Panc1 (cell line): ENCODE data around the gene GPHN. TPM values are rescaled to one million over a fixed set of nuclear protein-coding genes. Genes with fewer than 3 reads are reported as not detected.

Experiments used
- ATAC-seq: fragments of 200-7000 bp; cut with Tn5 transposase; 2 replicates; pipeline ENCODE4 v1.9.1; 2020; ENCODE audit warnings: mild to moderate bottlenecking, moderate library complexity
- BruUV-seq: library from RNA; stranded (reverse); fragments of 400-500 nt; replicated peaks from 2 replicates; lab custom pipeline; 2021; lab: Mats Ljungman, UMichigan
- CTCF ChIA-PET: fragments of 300-600 bp; sonication (Branson Sonifier 250); formaldehyde crosslinking; loops from one replicate; lab custom pipeline; 2022; ENCODE audit warnings: antibody characterized with exemption; lab: Charles Lee
- POLR2A ChIA-PET: fragments of 300-600 bp; sonication (Branson Sonifier 250); formaldehyde crosslinking; loops from one replicate; lab custom pipeline; 2022; ENCODE audit warnings: antibody characterized with exemption; lab: Charles Lee
- DNase-seq: peaks from one replicate; pipeline ENCODE4 v3.0.0-alpha.2; 2010; ENCODE audit warnings: low read depth, low spot score
- H3K27ac ChIP-seq: 2 replicates; pipeline ENCODE4 v1.5.1; 2011; ENCODE audit warnings: mild to moderate bottlenecking, low read length, inconsistent platforms
- H3K27me3 ChIP-seq: fragments of 200-500 bp; sonication (Bioruptor generic); 2 replicates; pipeline ENCODE4 v1.6.0; 2014; ENCODE audit warnings: low read length, inconsistent platforms; ENCODE audit not compliant: control insufficient read depth, insufficient read depth
- H3K36me3 ChIP-seq: fragments of 200-500 bp; sonication (Bioruptor generic); 2 replicates; pipeline ENCODE4 v1.5.1; 2014; ENCODE audit warnings: inconsistent platforms, mild to moderate bottlenecking, low read length, moderate library complexity; ENCODE audit not compliant: control insufficient read depth, insufficient read depth
- H3K4me1 ChIP-seq: 2 replicates; pipeline ENCODE4 v1.5.1; 2011; ENCODE audit warnings: inconsistent platforms, mild to moderate bottlenecking, low read length, moderate library complexity; ENCODE audit not compliant: control insufficient read depth, insufficient read depth
- H3K4me3 ChIP-seq, 2 experiments: 2 replicates each; pipeline ENCODE4 v1.5.1; 2011 to 2012; ENCODE audit warnings: low read depth in 2 of 2, low read length in 2 of 2, mild to moderate bottlenecking in 2 of 2, inconsistent platforms in 1 of 2, moderate library complexity in 1 of 2
- H3K9me3 ChIP-seq: fragments of 200-500 bp; sonication (Bioruptor generic); 2 replicates; pipeline ENCODE4 v1.5.1; 2014; ENCODE audit warnings: low read depth, mild to moderate bottlenecking, inconsistent platforms, low read length, moderate library complexity; ENCODE audit not compliant: control insufficient read depth, insufficient read depth
- POLR2AphosphoS5 ChIP-seq: IDR thresholded peaks from 2 replicates; pipeline ENCODE4 v1.6.1; 2012; ENCODE audit warnings: mild to moderate bottlenecking, low read depth, low read length, moderate library complexity
- SIN3A ChIP-seq: IDR thresholded peaks from 2 replicates; pipeline ENCODE4 v1.6.1; 2012; ENCODE audit warnings: low read depth, mild to moderate bottlenecking, low read length, moderate library complexity, borderline replicate concordance; ENCODE audit not compliant: insufficient read depth
- TCF7L2 ChIP-seq: IDR thresholded peaks from 2 replicates; pipeline ENCODE4 v1.6.1; 2011; ENCODE audit warnings: mild to moderate bottlenecking, low read depth, low read length, inconsistent platforms
- in situ Hi-C: cut with HindIII; loops from 2 replicates; pipeline ENCODE4 v1.10.0; 2016; ENCODE audit warnings: low sequenced_read_pairs, low pct_unique_long_range_greater_than_20kb
- intact Hi-C: fragments of 100-400 bp; cut with micrococcal nuclease; formaldehyde crosslinking; loops from one replicate; pipeline ENCODE4 v1.10.0; 2022; ENCODE audit not compliant: unreplicated experiment
- total RNA-seq: library from RNA; stranded (reverse); gene quantifications from one replicate; pipeline ENCODE4 v1.2.1, GENCODE V29; 2021; ENCODE audit not compliant: unreplicated experiment
- TF ChIP-seq, protein P1 (sequence below): fragments of 450-650 bp; IDR thresholded peaks from 2 replicates; pipeline ENCODE4 v1.5.1; 2017; ENCODE audit warnings: mild to moderate bottlenecking
- TF ChIP-seq, protein P2 (sequence below), 2 experiments: IDR thresholded peaks; 2 replicates each; pipeline ENCODE4 v1.6.1; 2011 to 2012; ENCODE audit warnings: low read depth in 2 of 2, control low read depth in 1 of 2, low read length in 1 of 2, mild to moderate bottlenecking in 1 of 2, moderate library complexity in 1 of 2; ENCODE audit not compliant: insufficient read depth in 1 of 2

The GPHN gene
- total RNA-seq, 1 experiment from 2014 or later: 26.6 TPM

DNA sequence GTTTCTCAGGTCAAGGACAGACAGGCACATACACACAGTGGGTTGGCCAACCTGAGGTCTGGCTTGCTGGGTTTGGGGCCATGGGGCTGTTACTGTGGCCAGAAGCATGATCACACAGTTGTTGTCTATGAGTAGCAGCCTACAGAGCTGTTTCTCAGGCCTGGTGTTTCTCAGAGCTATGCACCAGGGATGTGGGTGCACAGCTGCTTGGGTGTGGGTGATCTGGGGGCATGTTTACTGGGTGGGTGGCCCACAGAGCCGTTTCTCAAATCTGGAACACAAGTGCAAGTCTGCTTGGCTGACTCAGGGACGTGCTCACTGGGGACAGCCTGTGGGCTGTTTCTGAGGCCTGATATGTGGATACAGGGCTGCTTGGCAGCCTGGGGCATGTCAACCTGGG is 710.2 kb downstream of the GPHN start:
- H3K4me3 ChIP-seq: no peak overlapping the region
- H3K27me3 ChIP-seq: no peaks in the 10 kb centered on the region
- in situ Hi-C loops: no loop called here
- H3K36me3 ChIP-seq: no peaks in the 10 kb centered on the region
- ATAC-seq (no peak), DNase-seq (no peak)
- ChIA-PET CTCF (no interaction called here), POLR2A (no interaction called here)
- peaks cover 3% of the 10 kb centered on the region; the same call in 1 of the 2 replicates for H3K9me3 ChIP-seq
- peaks cover 27% of the 10 kb centered on the region for H3K4me1 ChIP-seq
- BruUV-seq: no TSS peak
- TF ChIP-seq TCF7L2: no peak
- no peak for TF ChIP-seq POLR2AphosphoS5
- TF ChIP-seq, protein P1, sequence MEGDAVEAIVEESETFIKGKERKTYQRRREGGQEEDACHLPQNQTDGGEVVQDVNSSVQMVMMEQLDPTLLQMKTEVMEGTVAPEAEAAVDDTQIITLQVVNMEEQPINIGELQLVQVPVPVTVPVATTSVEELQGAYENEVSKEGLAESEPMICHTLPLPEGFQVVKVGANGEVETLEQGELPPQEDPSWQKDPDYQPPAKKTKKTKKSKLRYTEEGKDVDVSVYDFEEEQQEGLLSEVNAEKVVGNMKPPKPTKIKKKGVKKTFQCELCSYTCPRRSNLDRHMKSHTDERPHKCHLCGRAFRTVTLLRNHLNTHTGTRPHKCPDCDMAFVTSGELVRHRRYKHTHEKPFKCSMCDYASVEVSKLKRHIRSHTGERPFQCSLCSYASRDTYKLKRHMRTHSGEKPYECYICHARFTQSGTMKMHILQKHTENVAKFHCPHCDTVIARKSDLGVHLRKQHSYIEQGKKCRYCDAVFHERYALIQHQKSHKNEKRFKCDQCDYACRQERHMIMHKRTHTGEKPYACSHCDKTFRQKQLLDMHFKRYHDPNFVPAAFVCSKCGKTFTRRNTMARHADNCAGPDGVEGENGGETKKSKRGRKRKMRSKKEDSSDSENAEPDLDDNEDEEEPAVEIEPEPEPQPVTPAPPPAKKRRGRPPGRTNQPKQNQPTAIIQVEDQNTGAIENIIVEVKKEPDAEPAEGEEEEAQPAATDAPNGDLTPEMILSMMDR: no peak
- TF ChIP-seq SIN3A: no peak
- intact Hi-C loops: no loop called here
- H3K27ac ChIP-seq: peak overlapping the region; percentile 98

DNA sequence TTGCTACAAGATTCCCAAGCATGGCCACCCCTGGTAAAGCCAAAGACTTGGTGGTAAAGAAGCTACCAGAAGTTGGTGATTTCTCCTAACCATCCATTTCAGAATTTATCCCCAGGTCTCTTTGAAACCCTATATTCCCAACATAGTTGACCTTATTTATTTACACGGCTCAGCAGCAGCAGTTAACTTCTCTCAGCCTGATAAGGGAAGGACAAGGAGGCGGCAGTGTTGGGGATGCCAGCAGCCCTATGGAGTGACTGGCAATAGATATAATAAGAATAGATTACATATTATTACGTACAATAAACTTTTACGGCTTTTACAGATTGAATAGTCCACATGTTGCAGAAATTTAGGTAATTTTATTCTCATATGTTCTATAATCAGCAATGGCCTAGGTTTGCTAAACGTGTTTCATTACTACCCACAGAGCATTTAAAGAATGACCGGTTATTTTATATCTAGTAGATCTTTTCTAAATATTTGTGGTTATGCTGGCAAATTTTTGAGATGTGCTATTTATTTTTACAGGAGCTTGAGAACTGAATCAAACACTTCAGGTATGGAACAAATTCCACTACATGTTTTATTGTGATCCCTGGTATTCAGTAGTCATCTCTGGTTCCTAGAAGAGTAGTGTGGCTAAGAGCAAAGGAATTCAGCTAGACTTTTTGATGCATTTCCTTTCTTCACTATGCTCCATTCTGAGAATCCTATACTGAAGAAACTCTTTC is 713.5 kb downstream of the GPHN start:
- in situ Hi-C loops (no loop called here), intact Hi-C loops (no loop called here)
- ATAC-seq (peak; percentile 93), DNase-seq (no peak)
- CTCF ChIA-PET: no interaction called here
- no TSS peak for BruUV-seq
- POLR2A ChIA-PET: no interaction called here
- TF ChIP-seq, protein P1: no peak
- TF ChIP-seq SIN3A (no peak), POLR2AphosphoS5 (peak; percentile 69), TCF7L2 (peak; percentile 91)
- TF ChIP-seq, protein P2, sequence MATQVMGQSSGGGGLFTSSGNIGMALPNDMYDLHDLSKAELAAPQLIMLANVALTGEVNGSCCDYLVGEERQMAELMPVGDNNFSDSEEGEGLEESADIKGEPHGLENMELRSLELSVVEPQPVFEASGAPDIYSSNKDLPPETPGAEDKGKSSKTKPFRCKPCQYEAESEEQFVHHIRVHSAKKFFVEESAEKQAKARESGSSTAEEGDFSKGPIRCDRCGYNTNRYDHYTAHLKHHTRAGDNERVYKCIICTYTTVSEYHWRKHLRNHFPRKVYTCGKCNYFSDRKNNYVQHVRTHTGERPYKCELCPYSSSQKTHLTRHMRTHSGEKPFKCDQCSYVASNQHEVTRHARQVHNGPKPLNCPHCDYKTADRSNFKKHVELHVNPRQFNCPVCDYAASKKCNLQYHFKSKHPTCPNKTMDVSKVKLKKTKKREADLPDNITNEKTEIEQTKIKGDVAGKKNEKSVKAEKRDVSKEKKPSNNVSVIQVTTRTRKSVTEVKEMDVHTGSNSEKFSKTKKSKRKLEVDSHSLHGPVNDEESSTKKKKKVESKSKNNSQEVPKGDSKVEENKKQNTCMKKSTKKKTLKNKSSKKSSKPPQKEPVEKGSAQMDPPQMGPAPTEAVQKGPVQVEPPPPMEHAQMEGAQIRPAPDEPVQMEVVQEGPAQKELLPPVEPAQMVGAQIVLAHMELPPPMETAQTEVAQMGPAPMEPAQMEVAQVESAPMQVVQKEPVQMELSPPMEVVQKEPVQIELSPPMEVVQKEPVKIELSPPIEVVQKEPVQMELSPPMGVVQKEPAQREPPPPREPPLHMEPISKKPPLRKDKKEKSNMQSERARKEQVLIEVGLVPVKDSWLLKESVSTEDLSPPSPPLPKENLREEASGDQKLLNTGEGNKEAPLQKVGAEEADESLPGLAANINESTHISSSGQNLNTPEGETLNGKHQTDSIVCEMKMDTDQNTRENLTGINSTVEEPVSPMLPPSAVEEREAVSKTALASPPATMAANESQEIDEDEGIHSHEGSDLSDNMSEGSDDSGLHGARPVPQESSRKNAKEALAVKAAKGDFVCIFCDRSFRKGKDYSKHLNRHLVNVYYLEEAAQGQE (IDR thresholded peaks at IDR 0.05; ENCODE audit: insufficient read depth in 1 of 2, low read depth in 2 of 2, low read length in 1 of 2): no peak
- H3K36me3 ChIP-seq: no peaks in the 10 kb centered on the region
- peaks cover 37% of the 10 kb centered on the region for H3K4me1 ChIP-seq
- peaks cover under 1% of the 10 kb centered on the region; the same call in 1 of the 2 replicates for H3K9me3 ChIP-seq
- H3K4me3 ChIP-seq: no peak overlapping the region
- H3K27ac ChIP-seq: peak overlapping the region; percentile 98
- no peaks in the 10 kb centered on the region for H3K27me3 ChIP-seq
